OCI-LY3 (cell line): ENCODE measurements around the gene GRWD1.

Experiments used
- CTCF ChIP-seq: fragments of 200-600, 300-600 bp; sonication (generic); IDR thresholded peaks from 2 replicates; pipeline ENCODE4 v1.5.1; 2014; ENCODE audit warnings: antibody characterized with exemption, low read length, low read depth
- EZH2phosphoT487 ChIP-seq: fragments of 200-600 bp; shearing (Covaris generic); IDR thresholded peaks from 2 replicates; pipeline ENCODE4 v1.6.1; 2018; ENCODE audit warnings: antibody characterized with exemption, mixed run types, low read depth

- TF ChIP-seq CTCF (no peak), EZH2phosphoT487 (no peak)
Observed at GRCh38 chr19:48480558-48481500, 35.0 kb downstream of the GRWD1 start.
